ENCODE measurements around the gene EVL.

DNA sequence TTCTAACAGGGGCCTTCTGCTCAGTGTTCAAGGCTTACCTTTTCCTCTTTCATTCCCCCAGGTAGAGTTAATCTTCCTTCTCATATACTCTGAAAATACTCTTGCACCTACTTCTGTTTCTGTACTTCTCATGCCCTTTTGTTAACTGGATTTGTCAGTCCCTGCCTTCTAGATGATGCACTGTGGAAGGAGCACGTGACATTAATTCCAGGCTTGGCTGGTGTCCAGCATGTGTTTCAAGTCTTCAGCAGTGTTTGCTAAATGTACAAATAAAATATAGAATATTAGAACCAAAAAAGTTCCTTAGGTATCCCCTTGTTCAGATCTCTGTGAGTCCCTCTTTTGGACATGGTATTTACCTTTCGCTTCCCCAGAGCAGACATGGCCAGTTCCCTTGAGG lies 27.9 kb upstream of the EVL start:
- no peak for TF ChIP-seq POLR2A (IDR thresholded peaks at IDR 0.05; ENCODE audit: low read length)
- no peak for TF ChIP-seq GATA1 (IDR thresholded peaks at IDR 0.05; ENCODE audit: low read depth, low read length)
